NCI-H1092 (cell line): Measurements from ENCODE around the gene TNFRSF9.

Experiments
- DNase-seq: peaks from one replicate; lab custom pipeline; 2025; lab: John Stamatoyannopoulos, UW

The TNFRSF9 gene

DNA sequence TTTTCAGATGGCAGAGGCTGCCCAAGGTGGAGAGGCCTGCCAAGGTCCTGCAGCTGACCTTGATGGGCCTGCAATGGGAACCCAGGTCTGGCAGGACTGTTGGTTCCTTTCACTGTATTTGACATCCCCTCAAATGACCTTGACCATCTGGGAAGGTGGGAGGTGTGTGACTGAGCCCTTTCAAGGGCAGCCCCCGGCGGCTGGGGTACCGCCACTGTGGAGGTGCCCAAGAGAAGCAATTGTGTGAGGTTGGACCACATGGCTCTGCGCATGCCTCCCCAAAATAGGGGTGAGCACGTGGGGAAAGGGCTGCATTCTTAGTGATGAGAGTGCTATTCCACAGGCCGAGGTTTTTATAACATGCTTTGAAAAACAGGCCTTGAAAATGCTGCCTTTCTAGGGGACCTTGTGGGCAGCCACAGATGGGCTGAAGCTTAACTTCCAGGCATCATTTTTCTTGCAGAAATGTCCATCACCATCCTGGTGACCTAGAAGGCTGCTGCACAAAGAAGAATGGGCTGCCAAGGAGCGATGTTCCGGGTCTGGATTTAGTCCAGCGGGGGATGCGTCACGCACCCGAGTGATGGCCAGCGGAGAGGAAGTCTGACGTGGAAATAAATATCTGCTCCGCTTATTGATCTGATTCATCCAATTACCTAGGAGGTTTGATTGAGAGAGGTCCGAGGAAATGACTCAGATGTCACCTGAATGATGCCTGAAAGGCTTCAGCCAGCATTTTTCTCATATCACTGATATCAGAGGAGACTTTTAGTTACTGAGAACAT, 71.3 kb downstream of the TNFRSF9 start:
- DNase-seq, result no peak

DNA sequence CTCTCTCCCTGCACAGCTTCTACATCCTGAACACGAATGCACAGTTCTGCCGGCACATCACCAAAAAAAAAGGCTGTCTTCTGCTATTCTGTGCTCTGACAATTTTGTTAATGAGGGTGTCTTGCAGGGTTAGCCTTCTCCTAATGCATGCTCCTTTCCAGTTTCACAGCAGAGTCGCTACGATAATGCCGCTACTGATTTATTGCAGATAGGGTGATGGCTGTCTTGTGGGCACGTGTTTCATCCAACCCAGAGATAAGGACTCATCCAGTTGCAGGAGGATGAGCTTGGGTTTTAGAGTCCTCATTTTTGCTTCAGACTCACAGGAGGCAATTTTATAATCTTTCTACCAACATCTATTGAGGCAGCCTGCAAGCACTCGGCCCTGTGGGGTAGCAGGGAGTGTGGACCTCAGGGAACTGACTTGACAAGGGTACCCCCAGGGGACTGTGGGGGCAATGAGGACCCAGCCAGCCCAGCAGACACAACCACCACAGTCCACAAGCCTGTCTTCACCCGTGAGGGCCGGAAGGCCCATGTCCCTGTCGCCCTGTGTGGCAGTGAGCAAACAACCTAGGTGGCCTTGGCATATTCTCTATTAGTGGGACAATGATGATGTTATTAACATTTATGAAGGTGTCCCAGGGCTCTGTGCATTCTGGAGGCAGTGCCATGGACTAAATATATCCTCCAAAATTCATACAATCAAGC, 72.4 kb downstream of the TNFRSF9 start:
- DNase-seq, result no peak

DNA sequence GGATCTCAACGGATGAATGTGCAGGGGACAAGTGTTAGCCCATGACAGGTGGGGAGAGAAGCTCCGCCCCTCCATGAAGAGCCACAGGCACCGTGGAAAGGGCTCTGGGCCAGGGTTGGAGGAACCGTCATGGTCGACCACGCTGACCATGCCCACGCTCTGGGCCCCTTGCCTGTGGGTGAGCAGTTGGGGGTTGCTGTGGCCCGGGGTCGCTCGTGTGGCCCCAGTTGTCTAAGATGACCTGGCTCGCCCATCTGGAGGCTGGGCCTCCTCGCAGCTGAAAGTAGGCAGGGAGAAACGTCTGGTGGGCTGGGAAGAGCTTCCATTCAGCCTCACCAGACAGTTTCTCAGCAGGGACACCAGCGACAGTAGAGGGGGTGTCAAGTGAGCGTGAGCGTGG, 74.7 kb downstream of the TNFRSF9 start:
- DNase-seq, result no peak
